BLaER1 treated with 17β-estradiol and CSF1 and Interleukin-3, amounts not matched to agents 10 nM and 100 nM (cell line): ENCODE measurements around the gene TFEB.

Source experiments
- H3K27ac ChIP-seq, 11 experiments: shearing (Covaris generic); formaldehyde crosslinking; 2 replicates each; pipeline ENCODE4 v1.8.1; 2022
- H3K27me3 ChIP-seq, 11 experiments: shearing (Covaris generic); formaldehyde crosslinking; 2 replicates each; pipeline ENCODE4 v1.8.1; 2022
- H3K36me3 ChIP-seq, 11 experiments: shearing (Covaris generic); formaldehyde crosslinking; 2 replicates each; pipeline ENCODE4 v1.8.1; 2022
- H3K4me1 ChIP-seq, 10 experiments: shearing (Covaris generic); formaldehyde crosslinking; 2 replicates each; pipeline ENCODE4 v1.8.1; 2022
- H3K4me2 ChIP-seq, 11 experiments: shearing (Covaris generic); formaldehyde crosslinking; 2 replicates each; pipeline ENCODE4 v1.8.1; 2022
- H3K4me3 ChIP-seq, 10 experiments: shearing (Covaris generic); formaldehyde crosslinking; 2 replicates each; pipeline ENCODE4 v1.8.1; 2022
- H3K9ac ChIP-seq, 11 experiments: shearing (Covaris generic); formaldehyde crosslinking; 2 replicates each; pipeline ENCODE4 v1.8.1; 2022
- H3K9me3 ChIP-seq, 11 experiments: shearing (Covaris generic); formaldehyde crosslinking; replicated peaks in 1 of 11; 2 replicates each; pipeline ENCODE4 v1.8.1; 2022
- H4K20me1 ChIP-seq, 11 experiments: shearing (Covaris generic); formaldehyde crosslinking; 2 replicates each; pipeline ENCODE4 v1.8.1; 2022
- Cebpa-rat ChIP-seq, 11 experiments: shearing (Covaris generic); IDR thresholded peaks; 2 replicates each; pipeline ENCODE4 v1.8.1; 2022

The TFEB gene

DNA sequence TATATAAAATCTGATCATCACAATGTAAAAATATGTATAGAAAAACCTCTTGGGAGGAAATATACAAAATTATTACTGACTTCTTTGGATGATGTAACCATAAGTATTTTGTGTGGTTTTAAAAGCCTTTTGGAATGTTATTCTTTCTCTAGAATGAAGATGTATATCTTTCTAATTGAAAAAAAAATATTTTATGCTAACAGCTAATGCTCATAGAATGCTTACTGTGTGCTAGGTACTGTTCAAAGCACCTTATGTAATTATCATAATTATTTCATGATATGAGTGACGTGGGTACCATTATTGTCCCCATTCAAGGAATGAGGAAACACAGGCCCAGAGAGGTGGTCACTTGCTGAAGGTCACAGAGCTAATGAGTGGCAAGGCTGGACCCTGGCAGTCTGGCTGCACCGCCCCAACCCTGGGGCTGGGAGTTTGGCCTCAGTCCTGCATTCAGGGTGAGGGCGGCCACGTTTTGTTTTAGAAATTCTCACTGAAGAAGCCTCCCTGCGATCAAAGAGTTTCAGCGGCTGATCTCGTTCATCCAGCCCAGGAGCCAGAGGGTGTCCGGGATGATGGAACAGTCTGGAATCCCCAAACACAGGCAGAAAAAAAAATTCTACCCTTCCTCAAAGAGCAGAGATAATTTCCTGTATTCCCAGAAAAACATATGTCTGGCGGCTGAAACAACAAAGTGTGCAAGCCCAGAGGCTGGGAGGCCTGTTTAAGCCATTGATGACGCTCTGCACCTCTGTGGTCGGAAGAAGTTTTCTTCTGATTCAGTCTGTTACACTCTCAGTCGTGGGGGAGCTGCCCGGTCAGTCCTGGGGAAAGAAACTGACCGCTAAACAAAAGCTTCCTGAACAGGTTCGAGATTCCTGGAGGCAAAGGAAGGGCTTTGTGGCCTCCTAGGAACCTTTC is 37.3 kb downstream of the TFEB start:
- Histone ChIP-seq H3K27me3 (no peaks in the 10 kb centered on the region), H3K4me2 (peak overlapping the region; percentile 38 to 100 (median 96)), H3K9me3 (no peaks in the 10 kb centered on the region), H3K36me3 (peaks cover 26 to 62% (median 47%) of the 10 kb centered on the region in 11 experiments), H3K4me1 (peaks cover 80 to 94% (median 84%) of the 10 kb centered on the region in 10 experiments), H3K9ac (peak overlapping the region in 10 of 11 experiments; percentile 4 to 57 (median 36); a peak in 13 of 22 replicates), H3K27ac (peak overlapping the region in 8 of 11 experiments; percentile 34 to 98 (median 48); a peak in 15 of 22 replicates), H3K4me3 (peak overlapping the region in 2 of 10 experiments; percentile 4 to 14; a peak in 1 of 20 replicates), H4K20me1 (peaks cover 5 to 92% (median 48%) of the 10 kb centered on the region in 11 experiments; a peak in 20 of 22 replicates)
- no peak for TF ChIP-seq Cebpa-rat (IDR thresholded peaks at IDR 0.05)

DNA sequence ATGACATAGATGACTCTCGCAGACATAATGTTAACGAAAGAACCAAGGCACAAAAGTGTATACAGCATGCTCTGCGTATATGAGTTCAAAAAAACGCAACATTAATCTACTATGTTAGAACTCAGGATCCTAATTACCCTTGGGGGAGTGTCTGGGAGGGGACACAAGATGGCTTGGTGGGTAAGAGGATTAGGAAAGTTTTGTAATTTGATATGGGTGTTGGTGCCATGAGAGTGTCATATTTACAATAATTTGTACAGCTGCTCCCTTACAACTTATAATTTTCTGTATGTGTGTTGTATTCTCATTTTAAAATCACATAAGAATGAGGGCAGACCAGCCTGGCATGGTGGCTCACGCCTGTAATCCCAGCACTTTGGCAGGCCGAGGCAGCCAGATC is 38.6 kb downstream of the TFEB start:
- no peak for TF ChIP-seq Cebpa-rat (IDR thresholded peaks at IDR 0.05)
- H3K9me3 ChIP-seq = no peaks in the 10 kb centered on the region
- no peak overlapping the region for H3K9ac ChIP-seq
- peaks cover 13 to 93% (median 61%) of the 10 kb centered on the region in 11 experiments; a peak in 20 of 22 replicates for H4K20me1 ChIP-seq
- peaks cover 27 to 59% (median 49%) of the 10 kb centered on the region in 11 experiments for H3K36me3 ChIP-seq
- H3K27ac ChIP-seq = no peak overlapping the region
- H3K4me1 ChIP-seq = peaks cover 67 to 80% (median 70%) of the 10 kb centered on the region in 10 experiments
- no peaks in the 10 kb centered on the region for H3K27me3 ChIP-seq
- H3K4me3 ChIP-seq = no peak overlapping the region
- H3K4me2 ChIP-seq = no peak overlapping the region

DNA sequence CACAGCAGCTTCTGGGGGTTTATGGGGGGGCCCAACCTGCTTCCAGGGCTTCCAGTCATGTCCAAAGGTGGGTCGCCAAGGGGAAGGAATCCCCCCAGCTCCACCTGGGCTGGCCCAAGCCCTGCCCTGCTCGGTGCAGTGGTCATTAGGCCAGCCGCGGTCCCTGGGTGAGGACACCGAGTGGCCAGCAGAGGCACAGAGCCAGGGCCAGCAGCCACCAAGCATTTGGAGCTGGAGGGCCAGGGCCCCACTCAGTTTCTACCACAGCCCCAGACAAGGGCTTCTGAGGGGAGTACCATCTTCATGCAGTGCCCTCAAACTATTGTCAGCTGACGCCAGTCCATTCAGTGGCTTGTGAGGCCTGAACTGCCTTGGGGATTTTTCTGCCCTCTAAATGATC is 39.6 kb downstream of the TFEB start:
- H3K9ac ChIP-seq = peak overlapping the region in 2 of 11 experiments; percentile 8 to 55; a peak in 1 of 22 replicates
- no peak for TF ChIP-seq Cebpa-rat (IDR thresholded peaks at IDR 0.05)
- 0 out of 22 replicates have a peak overlapping the region, but pooled peaks of 1 of the 11 experiments have one; percentile 23 for H3K27ac ChIP-seq
- peaks cover 57 to 71% (median 61%) of the 10 kb centered on the region in 10 experiments for H3K4me1 ChIP-seq
- H4K20me1 ChIP-seq = peaks cover 13 to 94% (median 71%) of the 10 kb centered on the region in 11 experiments; a peak in 20 of 22 replicates
- H3K4me3 ChIP-seq = no peak overlapping the region
- peaks cover 36 to 68% (median 58%) of the 10 kb centered on the region in 11 experiments for H3K36me3 ChIP-seq
- H3K27me3 ChIP-seq = no peaks in the 10 kb centered on the region
- no peaks in the 10 kb centered on the region for H3K9me3 ChIP-seq
- peak overlapping the region in 7 of 11 experiments; percentile 4 to 38 (median 17); a peak in 3 of 22 replicates for H3K4me2 ChIP-seq

DNA sequence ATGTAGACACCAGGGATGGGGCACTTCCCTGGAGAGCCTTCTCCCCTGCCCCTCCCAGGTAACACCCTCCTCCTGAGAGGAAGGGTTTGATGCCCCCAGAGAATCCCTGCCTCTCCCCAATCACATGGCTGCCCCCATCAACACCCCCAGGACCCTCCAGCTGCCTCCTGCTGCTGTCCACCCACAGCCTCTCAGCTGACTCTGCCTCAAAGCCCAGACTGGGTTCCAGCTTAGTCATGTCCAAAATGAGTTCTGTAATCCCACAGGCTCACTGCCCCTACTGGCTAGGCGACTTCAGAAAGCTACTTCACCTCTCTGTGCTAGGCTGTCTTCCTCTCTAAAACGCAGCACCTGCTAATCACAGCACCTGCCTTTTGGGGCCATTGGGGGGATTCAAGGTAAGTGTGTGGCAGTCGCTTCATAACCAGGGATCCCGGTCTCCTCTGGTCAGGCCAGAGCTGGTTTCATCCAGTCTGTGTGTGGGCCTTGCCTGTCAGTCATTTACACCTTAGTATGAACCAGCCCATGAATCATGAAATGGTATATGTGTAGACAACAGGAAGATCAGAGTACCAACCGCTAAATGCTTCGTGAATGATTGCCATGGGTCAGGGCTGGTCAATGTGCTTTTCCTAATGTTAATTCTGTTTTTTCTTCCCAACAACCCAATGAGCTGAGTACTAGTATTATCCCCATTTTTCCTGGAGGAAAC is 40.4 kb downstream of the TFEB start:
- Histone ChIP-seq H3K9me3 (no peaks in the 10 kb centered on the region), H3K27me3 (no peaks in the 10 kb centered on the region), H4K20me1 (peaks cover 13 to 97% (median 77%) of the 10 kb centered on the region in 11 experiments; a peak in 19 of 22 replicates), H3K4me2 (peak overlapping the region in 9 of 11 experiments; percentile 17 to 56 (median 38); a peak in 17 of 22 replicates), H3K36me3 (peaks cover 45 to 77% (median 67%) of the 10 kb centered on the region in 11 experiments), H3K9ac (peak overlapping the region in 8 of 11 experiments; percentile 3 to 55 (median 32); a peak in 9 of 22 replicates), H3K4me1 (peaks cover 49 to 63% (median 52%) of the 10 kb centered on the region in 10 experiments), H3K4me3 (no peak overlapping the region), H3K27ac (peak overlapping the region in 9 of 11 experiments; percentile 4 to 45 (median 14); a peak in 14 of 22 replicates)
- no peak for TF ChIP-seq Cebpa-rat (IDR thresholded peaks at IDR 0.05)

DNA sequence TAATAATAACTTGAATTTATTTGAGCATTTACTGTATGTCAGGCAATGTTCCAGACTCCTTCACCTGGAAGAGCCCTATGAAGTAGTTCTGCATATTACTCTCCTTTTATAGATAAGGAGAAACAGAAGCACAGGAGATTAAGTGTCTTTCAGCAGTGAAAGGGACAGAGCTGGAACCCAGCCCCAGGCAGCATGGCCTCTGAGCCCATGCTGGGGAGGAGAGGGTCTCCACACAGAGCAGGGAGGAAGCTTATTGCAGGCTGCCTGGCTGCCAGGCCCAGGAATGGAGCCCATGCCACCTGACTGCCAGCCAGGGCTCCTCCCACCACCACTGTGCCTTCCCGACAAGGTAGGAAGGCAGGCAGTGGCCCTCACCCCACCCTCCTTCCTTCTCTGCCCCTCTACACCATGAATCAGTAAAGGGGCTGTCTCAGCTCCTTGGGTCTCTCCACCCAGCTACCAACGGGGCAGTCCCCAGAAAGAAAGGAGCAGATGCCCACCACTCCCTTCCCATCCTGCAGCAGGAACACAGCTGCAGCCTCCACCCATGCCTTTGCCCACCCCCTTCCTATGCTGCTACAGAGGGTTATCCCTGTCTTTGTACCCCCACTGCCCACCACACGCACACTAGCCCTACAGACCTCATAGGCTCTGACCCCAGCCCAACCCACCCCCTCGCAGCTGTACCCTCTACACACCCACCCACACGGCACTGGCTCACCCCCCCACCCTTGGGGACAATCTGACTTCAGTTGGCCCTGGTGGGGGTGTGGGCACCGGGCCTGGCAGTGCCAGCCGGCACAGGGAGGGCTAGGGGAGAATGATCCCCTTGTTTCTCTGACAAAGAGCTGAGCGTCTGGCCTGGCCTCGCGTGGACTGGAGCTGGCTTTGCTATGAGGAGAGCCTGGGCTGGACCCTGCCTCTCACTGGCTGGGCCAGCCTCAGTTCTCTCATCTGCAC is 41.8 kb downstream of the TFEB start:
- peaks cover 35 to 48% (median 38%) of the 10 kb centered on the region in 10 experiments for H3K4me1 ChIP-seq
- TF ChIP-seq Cebpa-rat (IDR thresholded peaks at IDR 0.05) = no peak
- peaks cover 13 to 98% (median 74%) of the 10 kb centered on the region in 11 experiments; a peak in 19 of 22 replicates for H4K20me1 ChIP-seq
- H3K9me3 ChIP-seq = no peaks in the 10 kb centered on the region
- H3K9ac ChIP-seq = peak overlapping the region in 8 of 11 experiments; percentile 5 to 50 (median 36); a peak in 11 of 22 replicates
- H3K4me2 ChIP-seq = peak overlapping the region in 7 of 11 experiments; percentile 29 to 56 (median 38); a peak in 12 of 22 replicates
- H3K36me3 ChIP-seq = peaks cover 49 to 78% (median 68%) of the 10 kb centered on the region in 11 experiments
- H3K27me3 ChIP-seq = no peaks in the 10 kb centered on the region
- peak overlapping the region in 7 of 11 experiments; percentile 6 to 45 (median 27); a peak in 9 of 22 replicates for H3K27ac ChIP-seq
- no peak overlapping the region for H3K4me3 ChIP-seq

DNA sequence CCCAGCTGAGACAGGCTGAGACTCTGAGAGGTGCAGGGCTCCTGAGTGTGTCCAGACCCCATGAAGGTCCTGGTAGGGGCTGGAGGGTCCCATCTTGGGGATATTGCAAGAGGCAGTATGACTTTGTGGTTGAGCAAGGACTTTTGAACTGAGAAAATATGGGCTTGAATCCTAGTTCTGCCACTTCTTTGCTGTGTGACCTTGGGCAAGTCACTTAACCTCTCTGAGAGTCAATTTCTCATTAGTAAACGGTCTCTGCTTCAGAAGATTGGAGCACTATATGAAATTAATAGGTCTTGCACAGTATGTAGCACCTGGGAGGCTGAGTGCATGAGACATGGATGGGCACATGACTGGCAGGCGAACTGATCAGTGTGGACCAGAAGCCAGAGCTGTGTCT is 42.7 kb downstream of the TFEB start:
- H3K36me3 ChIP-seq = peaks cover 51 to 79% (median 69%) of the 10 kb centered on the region in 11 experiments
- no peaks in the 10 kb centered on the region for H3K27me3 ChIP-seq
- H3K9ac ChIP-seq = no peak overlapping the region
- H3K4me2 ChIP-seq = no peak overlapping the region
- no peak overlapping the region for H3K27ac ChIP-seq
- H3K4me3 ChIP-seq = no peak overlapping the region
- H3K9me3 ChIP-seq = no peaks in the 10 kb centered on the region
- TF ChIP-seq Cebpa-rat (IDR thresholded peaks at IDR 0.05) = no peak
- peaks cover 13 to 99% (median 69%) of the 10 kb centered on the region in 11 experiments; a peak in 19 of 22 replicates for H4K20me1 ChIP-seq
- peaks cover 27 to 40% (median 30%) of the 10 kb centered on the region in 10 experiments for H3K4me1 ChIP-seq

DNA sequence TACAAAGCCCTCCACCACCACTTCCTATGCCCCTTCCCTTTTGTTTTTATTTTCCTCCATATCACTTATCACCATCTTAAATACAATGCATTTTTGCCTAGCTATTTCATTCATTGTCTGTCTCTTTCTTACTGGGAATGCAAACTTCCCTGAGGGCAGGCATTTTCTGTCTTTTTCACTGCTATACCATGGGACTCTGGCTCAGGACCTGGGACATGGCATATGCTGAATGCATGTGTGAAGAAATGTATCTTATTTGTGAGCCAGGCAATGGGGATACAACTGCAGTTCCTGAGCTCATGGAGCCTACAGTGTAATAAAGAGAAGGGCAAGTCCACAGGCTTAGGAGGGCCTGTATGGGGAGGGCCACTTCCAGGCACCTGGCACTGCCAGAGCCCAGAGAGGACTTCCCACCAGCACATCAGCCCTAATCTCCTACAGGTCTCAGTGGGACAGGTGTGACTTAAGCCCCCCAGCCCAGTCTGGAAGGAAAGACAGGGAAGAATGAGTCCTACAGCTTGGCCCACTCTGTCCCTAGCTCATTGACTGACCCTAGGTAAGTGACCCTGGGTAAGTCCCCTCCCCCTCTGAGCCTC is 43.2 kb downstream of the TFEB start:
- Histone ChIP-seq H3K27ac (no peak overlapping the region), H3K4me1 (peaks cover 23 to 35% (median 30%) of the 10 kb centered on the region in 10 experiments), H3K27me3 (no peaks in the 10 kb centered on the region), H3K4me2 (no peak overlapping the region), H3K9me3 (no peaks in the 10 kb centered on the region), H3K9ac (no peak overlapping the region), H3K4me3 (no peak overlapping the region), H4K20me1 (peaks cover 13 to 100% (median 70%) of the 10 kb centered on the region in 11 experiments; a peak in 19 of 22 replicates), H3K36me3 (peaks cover 56 to 84% (median 72%) of the 10 kb centered on the region in 11 experiments)
- TF ChIP-seq Cebpa-rat (IDR thresholded peaks at IDR 0.05) = no peak
